Measurements from ENCODE around the gene PEX11A. TPM values are rescaled to one million over a fixed set of nuclear protein-coding genes. Genes with fewer than 3 reads are reported as not detected.
A peak's percentile ranks its signal among the peaks of the same experiment; 100 is the strongest.

The PEX11A gene
- total and polyA plus RNA-seq, 2 donors (not counting 3 experiments of a cell fraction or from before 2014, with no cell fraction given), result 3.2 to 4.4 TPM

DNA sequence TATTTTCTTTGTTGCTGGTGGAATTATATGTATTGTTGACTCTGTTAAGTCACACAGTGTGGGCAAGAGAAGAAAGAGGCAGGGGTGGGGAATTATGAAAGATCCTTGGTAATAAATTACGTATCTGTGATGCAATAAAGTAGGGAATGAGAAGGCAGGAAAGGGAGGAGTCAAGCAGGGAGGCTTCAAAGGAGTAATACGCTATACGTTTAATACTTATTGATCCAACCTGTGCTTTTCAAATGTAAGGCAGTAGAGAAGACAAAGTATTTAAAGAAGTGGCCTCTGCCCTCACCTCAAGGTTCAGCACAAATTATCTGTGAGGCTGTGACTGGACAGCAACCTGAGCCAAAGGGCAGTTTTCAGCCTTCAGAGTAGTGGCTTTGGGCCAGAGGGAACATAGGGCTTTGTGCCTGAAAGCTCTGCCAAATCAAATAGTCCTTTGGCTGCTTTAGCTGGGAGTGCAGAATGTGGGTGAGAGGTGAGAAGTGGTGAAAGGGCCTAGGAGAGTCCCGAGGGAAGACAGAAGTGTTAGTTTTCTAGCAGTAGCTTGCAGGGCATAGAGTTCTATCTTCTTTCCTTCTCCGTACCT, 10.2 kb downstream of the PEX11A start:
- BruUV-seq (replicated peaks), result no TSS peak
- no peaks in the 10 kb centered on the region for H3K79me2 ChIP-seq (ENCODE audit: control insufficient read depth, insufficient read depth, low read length)
- no peak overlapping the region for H3K4me3 ChIP-seq (replicated peaks in 1 of 3; ENCODE audit: insufficient read depth in 1 of 3, low read depth in 1 of 3, low read length in 3 of 3)
- FAIRE-seq (no peak), DNase-seq (ENCODE audit: low read depth, low spot score) (peak; percentile 35)
- no peaks in the 10 kb centered on the region for H4K20me1 ChIP-seq (replicated peaks; ENCODE audit: control insufficient read depth, extremely low read depth, insufficient read depth, low read length)
- H3K36me3 ChIP-seq (ENCODE audit: control insufficient read depth in 2 of 2, extremely low read depth in 1 of 2, insufficient read depth in 2 of 2, low read length in 2 of 2), result peaks cover 0 to 2% of the 10 kb centered on the region in 2 experiments
- no peak overlapping the region for H2AFZ ChIP-seq (ENCODE audit: low read depth, low read length)
- peaks cover 0 to 5% of the 10 kb centered on the region in 2 experiments for H3K27me3 ChIP-seq (ENCODE audit: control insufficient read depth in 2 of 2, insufficient read depth in 2 of 2, low read length in 2 of 2)
- intact Hi-C loops (cut with micrococcal nuclease) (no loop called here), dilution Hi-C loops (cut with MboI; ENCODE audit: extremely low pct_ligation_motif_present, low sequenced_read_pairs) (no loop called here)
- no peaks in the 10 kb centered on the region for H3K9me1 ChIP-seq (replicated peaks; ENCODE audit: control insufficient read depth, extremely low read depth, insufficient read depth, low read length)
- no peak overlapping the region for H3K4me2 ChIP-seq (ENCODE audit: insufficient read depth, low read length)
- no peaks in the 10 kb centered on the region for H3K4me1 ChIP-seq (ENCODE audit: control insufficient read depth, extremely low read depth, insufficient read depth, low read length)
- no peak for TF ChIP-seq FOS (IDR thresholded peaks at IDR 0.05; ENCODE audit: borderline replicate concordance, insufficient read depth, low read length)
- TF ChIP-seq MYC (IDR thresholded peaks at IDR 0.05; ENCODE audit: low read depth, low read length), result no peak
- TF ChIP-seq, protein P1, sequence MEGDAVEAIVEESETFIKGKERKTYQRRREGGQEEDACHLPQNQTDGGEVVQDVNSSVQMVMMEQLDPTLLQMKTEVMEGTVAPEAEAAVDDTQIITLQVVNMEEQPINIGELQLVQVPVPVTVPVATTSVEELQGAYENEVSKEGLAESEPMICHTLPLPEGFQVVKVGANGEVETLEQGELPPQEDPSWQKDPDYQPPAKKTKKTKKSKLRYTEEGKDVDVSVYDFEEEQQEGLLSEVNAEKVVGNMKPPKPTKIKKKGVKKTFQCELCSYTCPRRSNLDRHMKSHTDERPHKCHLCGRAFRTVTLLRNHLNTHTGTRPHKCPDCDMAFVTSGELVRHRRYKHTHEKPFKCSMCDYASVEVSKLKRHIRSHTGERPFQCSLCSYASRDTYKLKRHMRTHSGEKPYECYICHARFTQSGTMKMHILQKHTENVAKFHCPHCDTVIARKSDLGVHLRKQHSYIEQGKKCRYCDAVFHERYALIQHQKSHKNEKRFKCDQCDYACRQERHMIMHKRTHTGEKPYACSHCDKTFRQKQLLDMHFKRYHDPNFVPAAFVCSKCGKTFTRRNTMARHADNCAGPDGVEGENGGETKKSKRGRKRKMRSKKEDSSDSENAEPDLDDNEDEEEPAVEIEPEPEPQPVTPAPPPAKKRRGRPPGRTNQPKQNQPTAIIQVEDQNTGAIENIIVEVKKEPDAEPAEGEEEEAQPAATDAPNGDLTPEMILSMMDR (IDR thresholded peaks at IDR 0.05; ENCODE audit: extremely low read depth in 1 of 2, insufficient read depth in 1 of 2, low read depth in 1 of 2, low read length in 2 of 2), result no peak
- TF ChIP-seq, protein P2, sequence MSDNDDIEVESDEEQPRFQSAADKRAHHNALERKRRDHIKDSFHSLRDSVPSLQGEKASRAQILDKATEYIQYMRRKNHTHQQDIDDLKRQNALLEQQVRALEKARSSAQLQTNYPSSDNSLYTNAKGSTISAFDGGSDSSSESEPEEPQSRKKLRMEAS (IDR thresholded peaks at IDR 0.05; ENCODE audit: insufficient read depth, insufficient read length), result no peak
- no peak for TF ChIP-seq EZH2 (IDR thresholded peaks at IDR 0.05; ENCODE audit: borderline replicate concordance, low read depth, low read length, severe bottlenecking)
- no peak for TF ChIP-seq POLR2AphosphoS5 (IDR thresholded peaks at IDR 0.05; ENCODE audit: insufficient read depth, low read depth, low read length)
- TF ChIP-seq GATA2 (IDR thresholded peaks at IDR 0.05; ENCODE audit: insufficient read depth, insufficient read length, low read depth, low read length), result no peak
- no peak for TF ChIP-seq POLR2A (IDR thresholded peaks at IDR 0.05; ENCODE audit: low read depth, low read length)
- POLR2A ChIA-PET, result no interaction called here
- no peaks in the 10 kb centered on the region for H3K9me3 ChIP-seq (replicated peaks; ENCODE audit: control insufficient read depth, insufficient read depth, low read length)
- H3K27ac ChIP-seq (ENCODE audit: insufficient read depth, low read depth, low read length), result no peak overlapping the region
- no peak overlapping the region for H3K9ac ChIP-seq (replicated peaks; ENCODE audit: extremely low read depth, insufficient read depth, low read length)
- CTCF ChIA-PET, result no interaction called here
